T47D (cell line): Measurements from ENCODE around the gene RAB3IL1.

Experiments
- DNase-seq, 2 experiments: peaks; one replicate each; pipeline versions ENCODE4 v3.0.0 to v3.0.0-alpha.2; 2011 to 2012; ENCODE audit warnings: low read depth in 1 of 2, low spot score in 1 of 2
- JUND ChIP-seq: IDR thresholded peaks from 2 replicates; pipeline ENCODE4 v1.6.1; 2012; ENCODE audit warnings: low read depth
- in situ Hi-C: cut with HindIII; loops from 2 replicates; pipeline ENCODE4 v1.10.0; 2016; ENCODE audit warnings: low sequenced_read_pairs, low pct_unique_long_range_greater_than_20kb

Gene RAB3IL1

DNA sequence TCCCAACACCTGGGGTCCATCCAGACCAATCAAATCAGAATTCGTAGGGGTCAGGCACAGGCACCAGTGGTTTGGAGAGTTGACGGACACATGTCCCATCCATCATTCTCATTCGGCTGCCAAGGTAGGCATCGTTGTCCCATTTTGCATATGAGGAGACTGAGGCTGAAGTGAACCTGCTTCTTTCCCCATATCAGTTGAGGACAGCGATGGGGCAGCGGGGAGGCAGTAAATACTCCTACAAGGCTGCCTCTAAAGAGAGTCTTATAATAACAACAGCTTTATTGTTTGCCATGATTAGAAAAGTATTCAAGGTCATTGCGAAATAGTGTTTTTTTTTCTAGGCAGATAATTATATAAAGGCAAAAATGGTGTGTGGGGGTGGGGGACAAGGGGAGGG lies 31.1 kb upstream of the RAB3IL1 start:
- no peak for DNase-seq
- no peak for TF ChIP-seq JUND
- in situ Hi-C loops: no loop called here

GRCh38 chr11:61947486-61948210 lies 30.3 kb upstream of the RAB3IL1 start:
- TF ChIP-seq JUND: no peak
- peak; percentile 86 to 87 for DNase-seq
- in situ Hi-C loops: no loop called here

DNA sequence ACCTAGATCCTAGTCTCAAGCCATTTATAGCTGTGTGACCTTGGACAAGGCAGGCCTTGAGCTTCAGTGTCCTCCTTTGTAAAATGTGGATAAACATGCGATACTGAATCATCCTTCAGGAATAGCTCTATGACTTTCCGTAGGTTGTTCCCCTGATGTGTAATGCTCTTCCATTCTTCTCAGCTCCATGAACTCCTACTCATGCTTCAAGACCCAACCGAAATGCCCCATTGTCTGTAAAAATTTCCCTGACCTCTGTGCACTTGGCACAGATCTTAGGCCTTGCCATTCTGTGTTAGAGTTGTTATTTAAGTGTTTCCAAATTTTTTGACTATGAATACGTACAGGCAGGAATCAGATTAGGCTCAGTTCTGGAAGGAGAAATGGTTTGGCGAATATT lies 29.5 kb upstream of the RAB3IL1 start:
- in situ Hi-C loops: no loop called here
- no peak for TF ChIP-seq JUND
- no peak for DNase-seq

DNA sequence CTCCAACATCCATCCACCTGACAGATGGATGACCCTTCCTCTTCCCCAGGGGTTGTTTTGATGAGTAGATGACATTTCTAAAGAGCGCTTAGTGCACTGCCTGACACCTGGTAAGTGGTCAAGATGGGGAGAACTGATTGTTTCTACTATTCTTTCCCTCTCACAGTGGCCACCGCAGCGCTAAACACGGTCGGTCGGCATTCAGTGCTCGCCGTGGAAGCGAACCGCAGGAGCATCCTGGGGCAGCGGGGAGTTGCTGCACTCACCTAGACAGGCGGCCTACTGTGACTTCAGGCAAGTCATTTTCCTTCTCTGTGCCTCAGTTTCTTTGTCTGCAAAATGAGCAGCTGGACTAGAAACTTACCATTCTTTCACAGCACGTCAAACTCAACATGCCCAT lies 27.8 kb upstream of the RAB3IL1 start:
- in situ Hi-C loops: no loop called here
- DNase-seq: no peak
- no peak for TF ChIP-seq JUND

DNA sequence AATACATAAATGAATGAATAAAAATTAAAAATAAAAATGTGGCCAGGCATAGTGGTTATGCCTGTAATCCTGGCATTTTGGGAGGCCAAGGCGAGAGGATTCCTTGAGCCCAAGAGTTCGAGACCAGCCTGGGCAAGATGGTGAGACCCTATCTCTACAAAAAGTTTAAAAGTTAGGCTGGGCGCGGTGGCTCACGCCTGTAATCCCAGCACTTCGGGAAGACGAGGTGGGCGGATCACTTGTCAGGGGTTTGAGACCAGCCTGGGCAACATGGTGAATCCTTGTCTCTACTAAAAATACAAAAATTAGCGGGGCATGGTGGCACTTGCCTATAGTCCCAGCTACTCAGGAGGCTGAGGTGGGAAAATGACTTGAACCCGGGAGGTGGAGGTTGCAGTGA lies 23.1 kb upstream of the RAB3IL1 start:
- DNase-seq: no peak
- in situ Hi-C loops: no loop called here
- no peak for TF ChIP-seq JUND

DNA sequence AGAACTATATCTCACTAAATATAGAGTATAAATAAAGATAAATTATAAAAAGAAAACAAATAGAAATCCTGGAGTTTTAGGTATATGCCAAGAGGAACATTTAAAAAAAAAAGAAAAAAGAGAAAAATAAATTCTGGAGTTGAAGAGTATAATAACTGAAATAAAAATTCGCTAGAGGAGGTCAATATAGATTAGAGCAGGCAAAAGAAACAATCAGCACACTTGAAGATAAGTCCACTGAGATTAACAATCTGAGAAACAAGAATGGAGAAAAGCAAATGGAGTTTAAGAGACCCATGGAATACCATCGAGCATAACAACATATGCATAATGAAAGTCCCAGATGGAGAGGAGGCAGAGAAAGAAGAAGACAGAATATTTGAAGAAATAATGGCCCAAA lies 18.5 kb upstream of the RAB3IL1 start:
- no peak for DNase-seq
- no peak for TF ChIP-seq JUND
- in situ Hi-C loops: no loop called here

- in situ Hi-C loops: no loop called here
- no peak for TF ChIP-seq JUND
- DNase-seq: no peak
Measured at GRCh38 chr11:61930933-61931332, 13.6 kb upstream of the RAB3IL1 start.

DNA sequence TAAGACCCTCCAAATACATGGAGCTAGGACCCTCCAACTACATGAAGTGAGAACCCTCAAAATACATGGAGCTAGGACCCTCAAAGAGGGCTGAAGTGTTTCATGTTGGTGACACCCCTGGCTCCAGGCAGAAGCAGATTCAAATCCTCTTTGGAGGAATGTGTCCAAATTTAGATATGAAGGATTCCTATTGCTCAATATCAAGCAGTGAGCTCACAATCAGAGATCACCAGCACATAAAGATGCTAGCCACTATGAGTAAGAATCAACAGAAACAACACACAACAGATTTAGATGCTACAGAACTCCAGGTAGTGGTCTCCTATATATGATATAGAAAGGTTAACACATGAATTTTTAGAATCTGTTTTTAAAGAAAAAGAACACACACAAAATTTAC lies 11.2 kb upstream of the RAB3IL1 start:
- DNase-seq: no peak
- in situ Hi-C loops: no loop called here
- TF ChIP-seq JUND: no peak

DNA sequence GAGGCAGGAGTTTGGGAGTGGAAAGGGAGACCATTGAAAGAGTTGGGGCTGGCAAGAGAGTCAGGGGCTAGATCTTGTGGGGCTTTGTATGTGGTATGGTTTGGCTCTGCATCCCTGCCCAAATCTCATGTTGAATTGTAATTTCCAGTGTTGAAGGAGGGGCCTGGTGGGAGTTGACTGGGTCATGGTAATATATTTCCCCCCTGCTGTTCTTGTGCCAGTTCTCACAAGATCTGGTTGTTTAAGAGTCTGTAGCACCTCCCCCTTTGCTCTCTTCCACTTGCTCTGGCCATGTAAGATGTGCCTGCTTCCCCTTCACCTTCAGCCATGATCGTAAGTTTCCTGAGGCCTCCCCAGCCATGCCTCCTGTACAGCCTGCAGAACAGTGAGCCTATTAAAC lies 10.1 kb upstream of the RAB3IL1 start:
- DNase-seq: no peak
- in situ Hi-C loops: no loop called here
- no peak for TF ChIP-seq JUND

DNA sequence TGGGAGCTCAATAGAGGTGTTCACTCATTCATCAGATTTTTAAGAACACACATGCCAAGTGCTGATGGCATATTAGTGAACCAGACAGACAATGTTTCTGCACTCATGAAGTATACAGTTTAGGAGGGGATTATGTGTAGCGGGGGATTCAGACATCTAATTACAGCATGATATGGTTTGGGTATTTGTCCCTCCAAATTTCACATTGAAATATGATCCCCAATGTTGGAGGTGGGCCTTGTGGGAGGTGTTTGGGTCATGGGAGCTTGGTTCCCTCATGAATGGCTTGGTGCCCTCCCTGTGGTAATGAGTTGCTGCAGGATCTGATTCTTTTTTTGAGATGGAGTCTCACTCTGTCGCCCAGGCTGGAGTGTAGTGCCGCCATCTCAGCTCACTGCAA lies 8.9 kb upstream of the RAB3IL1 start:
- in situ Hi-C loops: no loop called here
- no peak for TF ChIP-seq JUND
- DNase-seq: no peak

DNA sequence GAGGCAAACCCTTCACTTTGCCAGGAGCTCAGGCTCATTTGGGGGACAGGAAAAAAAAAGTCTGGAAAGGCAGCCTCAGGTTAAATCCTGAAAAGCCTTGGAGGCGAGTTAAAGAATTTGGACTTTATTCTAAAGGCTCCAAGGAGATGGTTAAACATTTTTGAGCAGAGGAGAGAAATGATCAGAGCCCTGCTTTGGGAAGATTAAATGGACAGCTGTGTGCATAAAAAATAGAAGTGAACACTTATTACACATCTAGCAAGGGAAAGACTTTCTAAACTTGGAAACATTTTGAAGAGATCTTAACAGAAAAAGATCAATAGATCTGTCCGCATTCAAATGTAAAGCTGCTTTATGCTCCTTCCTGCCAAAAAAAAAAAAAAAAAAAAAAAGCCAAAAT lies 8.4 kb upstream of the RAB3IL1 start:
- in situ Hi-C loops: no loop called here
- no peak for DNase-seq
- no peak for TF ChIP-seq JUND

DNA sequence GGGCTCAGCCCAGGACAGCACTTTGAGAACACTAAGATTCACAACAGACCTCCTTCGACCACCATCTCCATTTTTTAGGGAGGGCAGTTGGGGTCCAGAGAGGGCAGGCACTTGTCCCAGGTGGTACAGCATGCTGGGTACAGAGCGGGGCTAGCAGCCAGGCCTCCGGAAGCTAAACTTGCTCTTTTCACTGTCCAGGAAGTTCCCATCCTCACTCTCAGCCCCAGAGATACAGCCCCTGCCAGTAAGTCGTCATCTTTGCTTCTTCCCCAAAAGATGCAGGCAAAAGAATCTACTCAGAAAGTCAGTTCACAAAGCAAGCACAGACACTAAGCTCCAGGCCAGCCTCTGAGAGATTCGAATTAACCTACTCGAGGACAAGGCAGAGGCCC lies 6.7 kb upstream of the RAB3IL1 start:
- in situ Hi-C loops: no loop called here
- no peak for TF ChIP-seq JUND
- DNase-seq: no peak

- TF ChIP-seq JUND: no peak
- in situ Hi-C loops: no loop called here
- peak in 1 of 2 experiments; percentile 31 for DNase-seq
Measured at GRCh38 chr11:61923166-61924063, 6.0 kb upstream of the RAB3IL1 start.
